ENCODE results near the gene ADCK1.

GRCh38 chr14:77885367-77885766, 85.5 kb downstream of the ADCK1 start:
- no peak for TF ChIP-seq CTCF (IDR thresholded peaks at IDR 0.05)
- no peak for TF ChIP-seq EP300 (IDR thresholded peaks at IDR 0.05)
- no peak for TF ChIP-seq POLR2AphosphoS5 (IDR thresholded peaks at IDR 0.05)
